ENCODE data around the gene DLGAP4. TPM values are rescaled to one million over a fixed set of nuclear protein-coding genes. Genes with fewer than 3 reads are reported as not detected.

Gene DLGAP4, protein sequence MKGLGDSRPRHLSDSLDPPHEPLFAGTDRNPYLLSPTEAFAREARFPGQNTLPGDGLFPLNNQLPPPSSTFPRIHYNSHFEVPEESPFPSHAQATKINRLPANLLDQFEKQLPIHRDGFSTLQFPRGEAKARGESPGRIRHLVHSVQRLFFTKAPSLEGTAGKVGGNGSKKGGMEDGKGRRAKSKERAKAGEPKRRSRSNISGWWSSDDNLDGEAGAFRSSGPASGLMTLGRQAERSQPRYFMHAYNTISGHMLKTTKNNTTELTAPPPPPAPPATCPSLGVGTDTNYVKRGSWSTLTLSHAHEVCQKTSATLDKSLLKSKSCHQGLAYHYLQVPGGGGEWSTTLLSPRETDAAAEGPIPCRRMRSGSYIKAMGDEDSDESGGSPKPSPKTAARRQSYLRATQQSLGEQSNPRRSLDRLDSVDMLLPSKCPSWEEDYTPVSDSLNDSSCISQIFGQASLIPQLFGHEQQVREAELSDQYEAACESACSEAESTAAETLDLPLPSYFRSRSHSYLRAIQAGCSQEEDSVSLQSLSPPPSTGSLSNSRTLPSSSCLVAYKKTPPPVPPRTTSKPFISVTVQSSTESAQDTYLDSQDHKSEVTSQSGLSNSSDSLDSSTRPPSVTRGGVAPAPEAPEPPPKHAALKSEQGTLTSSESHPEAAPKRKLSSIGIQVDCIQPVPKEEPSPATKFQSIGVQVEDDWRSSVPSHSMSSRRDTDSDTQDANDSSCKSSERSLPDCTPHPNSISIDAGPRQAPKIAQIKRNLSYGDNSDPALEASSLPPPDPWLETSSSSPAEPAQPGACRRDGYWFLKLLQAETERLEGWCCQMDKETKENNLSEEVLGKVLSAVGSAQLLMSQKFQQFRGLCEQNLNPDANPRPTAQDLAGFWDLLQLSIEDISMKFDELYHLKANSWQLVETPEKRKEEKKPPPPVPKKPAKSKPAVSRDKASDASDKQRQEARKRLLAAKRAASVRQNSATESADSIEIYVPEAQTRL
- total RNA-seq (2014; rRNA removed; shearing (Covaris generic)) (14.3 and 16.8 TPM in 2 replicates), polyA plus RNA-seq (2016; fragmentation: Nextera tagmentation; extraction: Ambion mirVana) (68.1 and 71.1 TPM in 2 replicates)

- Histone ChIP-seq H3F3A (ENCODE audit: insufficient read depth) (no peaks in the 10 kb centered on the region), H3K4me2 (ENCODE audit: unreplicated experiment) (no peak within 1 kb of the TSS), H2AFZ (no peak within 1 kb of the TSS), H3K4me1 (ENCODE audit: insufficient read depth) (no peaks in the 10 kb centered on the region), H4K20me1 (ENCODE audit: insufficient read depth) (no peaks in the 10 kb centered on the region), H3K36me3 (ENCODE audit: low read depth) (no peaks in the 10 kb centered on the region), H3K9me2 (ENCODE audit: insufficient read depth) (no peaks in the 10 kb centered on the region), H3K27me3 (replicated peaks; ENCODE audit: insufficient read depth) (peaks cover 81% of the 10 kb centered on the region), H3K9me3 (ENCODE audit: low read depth) (no peaks in the 10 kb centered on the region), H3K79me2 (ENCODE audit: insufficient read depth) (no peaks in the 10 kb centered on the region), H3K27ac (no peak within 1 kb of the TSS), H3K4me3 (no peak within 1 kb of the TSS), H3K9ac (no peak within 1 kb of the TSS)
- TF ChIP-seq EZH2 (IDR thresholded peaks at IDR 0.05; ENCODE audit: insufficient read depth, poor library complexity, severe bottlenecking) (peak; percentile 96), EZH2phosphoT487 (IDR thresholded peaks at IDR 0.05; ENCODE audit: insufficient read depth, low read depth) (no peak)
- in situ Hi-C loops (cut with MboI), result no loop called here
- DNase-seq, result no peak
- 4 to 7% methylated on average over 29 to 47 of the region's 96 CpGs for WGBS, 2 experiments (ENCODE audit: low coverage in 1 of 2, low lambda C conversion rate in 2 of 2, missing lambda C conversion rate in 2 of 2)
Observed at GRCh38 chr20:36305602-36306551, at the start of gene DLGAP4. Gene DLGAP4, plus strand, starts transcription at chr20:36306339. Its CDS starts 125,379 bp downstream, at chr20:36431718.

DNA sequence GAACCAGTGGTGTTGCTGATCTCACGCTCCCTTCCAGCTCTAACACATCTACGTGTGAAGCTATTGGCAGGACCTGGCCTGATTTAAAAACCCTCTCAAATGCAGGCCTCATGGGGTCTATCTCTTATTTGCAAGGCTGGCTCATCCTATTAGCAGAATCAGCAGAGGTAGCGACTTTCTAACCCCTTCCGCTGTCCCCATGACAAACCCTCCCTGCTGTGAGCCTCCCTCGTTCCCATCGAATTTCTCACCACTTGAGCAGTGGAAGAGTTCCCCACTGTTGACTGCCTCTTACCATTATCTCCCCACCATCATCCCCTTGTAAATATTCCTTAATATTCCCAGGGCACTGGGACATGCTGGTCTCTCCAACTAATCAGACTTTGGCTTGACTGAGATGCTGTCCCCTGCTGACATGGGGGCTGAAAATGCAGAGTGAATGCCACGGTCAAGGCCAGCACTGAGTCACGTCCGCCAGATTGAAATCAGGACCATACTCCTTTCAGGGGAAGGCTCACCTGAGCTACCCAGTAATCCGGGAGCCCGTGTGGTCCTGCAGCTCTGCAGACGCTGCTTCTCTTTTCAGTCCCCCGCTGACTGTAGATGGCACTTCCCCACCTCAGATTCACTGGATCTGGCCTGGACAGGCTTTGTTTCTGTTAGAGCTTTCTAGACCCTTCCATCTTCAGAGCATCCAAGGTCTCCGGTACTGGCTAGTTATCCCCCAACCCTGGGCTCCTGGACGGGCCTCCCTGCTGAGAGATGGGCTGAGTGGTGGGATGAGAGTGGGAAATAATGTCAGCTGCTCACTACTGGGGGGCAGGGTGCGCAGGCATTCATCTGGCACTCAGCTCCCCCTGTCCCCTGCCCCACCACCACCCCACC is 46.7 kb upstream of the DLGAP4 start:
- Histone ChIP-seq H3K4me3 (no peak overlapping the region), H3K79me2 (ENCODE audit: insufficient read depth) (no peaks in the 10 kb centered on the region), H3K9me3 (ENCODE audit: low read depth) (no peaks in the 10 kb centered on the region), H3K9me2 (ENCODE audit: insufficient read depth) (no peaks in the 10 kb centered on the region), H3K4me1 (ENCODE audit: insufficient read depth) (no peaks in the 10 kb centered on the region), H3K27ac (no peak overlapping the region), H3K27me3 (replicated peaks; ENCODE audit: insufficient read depth) (no peaks in the 10 kb centered on the region; the same call in 1 of the 2 replicates), H3K4me2 (ENCODE audit: unreplicated experiment) (no peak overlapping the region), H2AFZ (no peak overlapping the region), H3K9ac (no peak overlapping the region), H3K36me3 (ENCODE audit: low read depth) (no peaks in the 10 kb centered on the region; the same call in 1 of the 2 replicates), H4K20me1 (ENCODE audit: insufficient read depth) (no peaks in the 10 kb centered on the region), H3F3A (ENCODE audit: insufficient read depth) (no peaks in the 10 kb centered on the region)
- TF ChIP-seq EZH2 (IDR thresholded peaks at IDR 0.05; ENCODE audit: insufficient read depth, poor library complexity, severe bottlenecking) (no peak), EZH2phosphoT487 (IDR thresholded peaks at IDR 0.05; ENCODE audit: insufficient read depth, low read depth) (no peak)
- DNase-seq, result no peak
- WGBS, 2 experiments (ENCODE audit: low coverage in 1 of 2, low lambda C conversion rate in 2 of 2, missing lambda C conversion rate in 2 of 2), result 38 to 45% methylated on average over 15 to 16 of the region's 16 CpGs
- in situ Hi-C loops (cut with MboI), result no loop called here

- Histone ChIP-seq H3K4me3 (no peak overlapping the region), H3K9me2 (ENCODE audit: insufficient read depth) (no peaks in the 10 kb centered on the region), H3K9me3 (ENCODE audit: low read depth) (no peaks in the 10 kb centered on the region), H3K27me3 (replicated peaks; ENCODE audit: insufficient read depth) (no peaks in the 10 kb centered on the region; the same call in 1 of the 2 replicates), H3K4me1 (ENCODE audit: insufficient read depth) (no peaks in the 10 kb centered on the region), H3F3A (ENCODE audit: insufficient read depth) (no peaks in the 10 kb centered on the region), H3K79me2 (ENCODE audit: insufficient read depth) (no peaks in the 10 kb centered on the region), H3K9ac (no peak overlapping the region), H3K27ac (no peak overlapping the region), H2AFZ (no peak overlapping the region), H3K4me2 (ENCODE audit: unreplicated experiment) (no peak overlapping the region), H3K36me3 (ENCODE audit: low read depth) (no peaks in the 10 kb centered on the region; the same call in 1 of the 2 replicates), H4K20me1 (ENCODE audit: insufficient read depth) (no peaks in the 10 kb centered on the region)
- in situ Hi-C loops (cut with MboI), result no loop called here
- TF ChIP-seq EZH2phosphoT487 (IDR thresholded peaks at IDR 0.05; ENCODE audit: insufficient read depth, low read depth) (no peak), EZH2 (IDR thresholded peaks at IDR 0.05; ENCODE audit: insufficient read depth, poor library complexity, severe bottlenecking) (no peak)
- WGBS, 2 experiments (ENCODE audit: low coverage in 1 of 2, low lambda C conversion rate in 2 of 2, missing lambda C conversion rate in 2 of 2), result 58 to 59% methylated on average over 7 of the region's 7 CpGs
- no peak for DNase-seq
Observed at GRCh38 chr20:36260316-36260715, 45.8 kb upstream of the DLGAP4 start.
